Breast epithelium (tissue), 4 donors: ENCODE data around the gene COASY. TPM values are rescaled to one million over a fixed set of nuclear protein-coding genes. Genes with fewer than 3 reads are reported as not detected.

Experiments
- DNase-seq, 2 donors: peaks; one replicate each; pipeline ENCODE4 v3.0.0-alpha.2; 2019; ENCODE audit warnings: low spot score in 2 of 2
- H3K27ac ChIP-seq, 2 donors: fragments of 200-600 bp; sonication (generic) in 1 of 2; one replicate each; pipeline ENCODE4 v1.5.1; 2016 to 2019; ENCODE audit warnings: mild to moderate bottlenecking in 1 of 2
- H3K27me3 ChIP-seq, 2 donors: fragments of 200-600 bp; sonication (generic) in 1 of 2; one replicate each; pipeline versions ENCODE4 v1.5.1 to v1.6.0; 2017 to 2019; ENCODE audit warnings: control low read depth in 1 of 2, mild to moderate bottlenecking in 1 of 2
- H3K36me3 ChIP-seq: fragments of 200-600 bp; one replicate; pipeline ENCODE4 v1.5.1; 2019
- H3K4me1 ChIP-seq, 2 donors: fragments of 200-600 bp; sonication (generic); one replicate each; pipeline ENCODE4 v1.5.1; 2016 to 2019; ENCODE audit warnings: control low read depth in 1 of 2
- H3K4me3 ChIP-seq, 3 donors: fragments of 200-600 bp; sonication (generic); 1 replicate in 2 of 3; 2 replicates in 1 of 3; pipeline ENCODE4 v1.5.1; 2016 to 2019; ENCODE audit warnings: mild to moderate bottlenecking in 3 of 3, moderate library complexity in 2 of 3
- H3K9me3 ChIP-seq, 2 donors: fragments of 200-600 bp; sonication (generic) in 1 of 2; one replicate each; pipeline ENCODE4 v1.5.1; 2016 to 2019; ENCODE audit warnings: control low read depth in 1 of 2
- CTCF ChIP-seq, 3 donors: fragments of 450-650 bp; IDR thresholded peaks; one replicate each; pipeline ENCODE4 v1.5.1; 2016 to 2017; ENCODE audit warnings: antibody characterized with exemption in 3 of 3, mild to moderate bottlenecking in 3 of 3, moderate library complexity in 3 of 3
- POLR2A ChIP-seq: fragments of 450-650 bp; IDR thresholded peaks from one replicate; pipeline ENCODE4 v1.6.1; 2016; ENCODE audit warnings: antibody characterized with exemption, mild to moderate bottlenecking, moderate library complexity
- POLR2AphosphoS5 ChIP-seq, 3 donors: sonication (generic); formaldehyde crosslinking; IDR thresholded peaks; one replicate each; pipeline ENCODE4 v1.6.1; 2017; ENCODE audit warnings: antibody characterized with exemption in 3 of 3
- intact Hi-C: fragments of 100-400 bp; cut with DNase I; formaldehyde crosslinking; loops from one replicate; pipeline ENCODE4 v1.15.1; 2023; ENCODE audit warnings: low total_unique reads
- total RNA-seq, 3 donors: library from RNA; depleted of rRNA; stranded (reverse); fragments of >200 nt; gene quantifications; one replicate each; pipeline ENCODE4 v1.1.0, GENCODE V29; 2016

COASY gene
- total RNA-seq, 3 donors from 2014 or later: 21.4 to 48.1 (median 26.9) TPM

GRCh38 chr17:42564815-42565522 is 3.0 kb downstream of the COASY start:
- peaks cover 5% of the 10 kb centered on the region for H3K36me3 ChIP-seq
- no peak for TF ChIP-seq CTCF (IDR thresholded peaks at IDR 0.05)
- no peak for TF ChIP-seq POLR2AphosphoS5 (IDR thresholded peaks at IDR 0.05)
- TF ChIP-seq POLR2A: no peak
- H3K27me3 ChIP-seq: no peaks in the 10 kb centered on the region
- no peak overlapping the region for H3K4me3 ChIP-seq
- no peaks in the 10 kb centered on the region for H3K9me3 ChIP-seq
- peak overlapping the region; percentile 86 to 95 for H3K27ac ChIP-seq
- no peak for DNase-seq
- intact Hi-C loops: no loop called here
- peaks cover 15 to 27% of the 10 kb centered on the region in 2 donors for H3K4me1 ChIP-seq

GRCh38 chr17:42565523-42566214 is 3.7 kb downstream of the COASY start:
- Histone ChIP-seq H3K4me3 (no peak overlapping the region), H3K9me3 (no peaks in the 10 kb centered on the region), H3K27ac (peak overlapping the region; percentile 86 to 95), H3K36me3 (peaks cover 5% of the 10 kb centered on the region), H3K4me1 (peaks cover 15 to 27% of the 10 kb centered on the region in 2 donors), H3K27me3 (no peaks in the 10 kb centered on the region)
- no peak for DNase-seq
- TF ChIP-seq CTCF (IDR thresholded peaks at IDR 0.05) (no peak), POLR2AphosphoS5 (IDR thresholded peaks at IDR 0.05) (no peak), POLR2A (no peak)
- intact Hi-C loops: no loop called here

GRCh38 chr17:42566215-42566882 is 4.4 kb downstream of the COASY start:
- Histone ChIP-seq H3K27ac (peak overlapping the region; percentile 86 to 95), H3K4me3 (peak overlapping the region; percentile 78 to 92 (median 80)), H3K27me3 (no peaks in the 10 kb centered on the region), H3K9me3 (no peaks in the 10 kb centered on the region), H3K4me1 (peaks cover 15 to 27% of the 10 kb centered on the region in 2 donors), H3K36me3 (peaks cover 5% of the 10 kb centered on the region)
- peak in 1 of 3 donors; percentile 53 for TF ChIP-seq POLR2AphosphoS5 (IDR thresholded peaks at IDR 0.05)
- no peak for TF ChIP-seq POLR2A
- intact Hi-C loops: no loop called here
- no peak for DNase-seq

- H3K9me3 ChIP-seq: no peaks in the 10 kb centered on the region
- TF ChIP-seq CTCF (IDR thresholded peaks at IDR 0.05): no peak
- peak; percentile 40 for TF ChIP-seq POLR2A
- TF ChIP-seq POLR2AphosphoS5 (IDR thresholded peaks at IDR 0.05): peak; percentile 8 to 87 (median 66)
- no peaks in the 10 kb centered on the region for H3K27me3 ChIP-seq
- H3K4me1 ChIP-seq: peaks cover 15 to 27% of the 10 kb centered on the region in 2 donors
- DNase-seq: peak; percentile 85 to 94
- peak within 1 kb of the TSS; percentile 86 to 95 for H3K27ac ChIP-seq
- H3K4me3 ChIP-seq: peak within 1 kb of the TSS; percentile 78 to 92 (median 80)
- intact Hi-C loops: no loop called here
- H3K36me3 ChIP-seq: peaks cover 5% of the 10 kb centered on the region
Measured at GRCh38 chr17:42566883-42567573, 5.1 kb downstream of the COASY start, which contains the start of gene MLX. Gene MLX, plus strand, starts transcription at chr17:42567100. Its CDS starts 25 bp downstream, at chr17:42567125.

GRCh38 chr17:42568341-42569111 is 6.6 kb downstream of the COASY start:
- no peaks in the 10 kb centered on the region for H3K27me3 ChIP-seq
- H3K4me3 ChIP-seq: no peak overlapping the region
- peaks cover 7 to 21% of the 10 kb centered on the region in 2 donors for H3K4me1 ChIP-seq
- no peak for DNase-seq
- no peak for TF ChIP-seq POLR2AphosphoS5 (IDR thresholded peaks at IDR 0.05)
- TF ChIP-seq CTCF (IDR thresholded peaks at IDR 0.05): no peak
- TF ChIP-seq POLR2A: no peak
- intact Hi-C loops: no loop called here
- H3K27ac ChIP-seq: peak overlapping the region; percentile 17 to 20
- H3K9me3 ChIP-seq: no peaks in the 10 kb centered on the region
- H3K36me3 ChIP-seq: peaks cover 13% of the 10 kb centered on the region
